IMR-90 (cell line): ENCODE results near the gene TNS3. TPM values are rescaled to one million over a fixed set of nuclear protein-coding genes. Genes with fewer than 3 reads are reported as not detected.
A peak's percentile ranks its signal among the peaks of the same experiment; 100 is the strongest.

Source experiments
- ATAC-seq: fragments of 200-7000 bp; cut with Tn5 transposase; 2 replicates; pipeline ENCODE4 v1.9.1; 2020; ENCODE audit warnings: low read depth, mild to moderate bottlenecking, moderate library complexity
- BruUV-seq: library from RNA; stranded (reverse); fragments of 400-500 nt; replicated peaks from 2 replicates; lab custom pipeline; 2021; lab: Mats Ljungman, UMichigan
- CTCF ChIA-PET: fragments of 300-600 bp; formaldehyde crosslinking; extraction: SDS; loops from one replicate; lab custom pipeline; 2021; ENCODE audit warnings: antibody characterized with exemption; lab: Yijun Ruan, JAX
- POLR2A ChIA-PET: fragments of 300-600 bp; sonication (Branson Sonifier 250); formaldehyde crosslinking; loops from one replicate; lab custom pipeline; 2022; ENCODE audit warnings: antibody characterized with exemption; ENCODE audit not compliant: unreplicated experiment; lab: Charles Lee
- DNase-seq: peaks from one replicate; pipeline ENCODE4 v3.0.0; 2013
- H2AFZ ChIP-seq: replicated peaks from 2 replicates; pipeline ENCODE3; 2013; ENCODE audit warnings: low read length, mild to moderate bottlenecking; ENCODE audit not compliant: poor library complexity
- H2AK5ac ChIP-seq: 2 replicates; pipeline ENCODE4 v1.6.1; 2013; ENCODE audit warnings: low read depth, low read length, inconsistent platforms
- H2AK9ac ChIP-seq: replicated peaks from 2 replicates; pipeline ENCODE3; 2013; ENCODE audit warnings: mild to moderate bottlenecking, low read depth, low read length, moderate library complexity; ENCODE audit not compliant: poor library complexity
- H2BK120ac ChIP-seq: 2 replicates; pipeline ENCODE4 v1.6.1; 2013; ENCODE audit warnings: low read depth, low read length, inconsistent platforms
- H2BK15ac ChIP-seq: 3 replicates; pipeline ENCODE4 v1.6.1; 2013; ENCODE audit warnings: low read depth, low read length, inconsistent platforms
- H2BK20ac ChIP-seq: 2 replicates; pipeline ENCODE4 v1.6.1; 2013; ENCODE audit warnings: low read depth, mild to moderate bottlenecking, inconsistent platforms, low read length, moderate library complexity
- H2BK5ac ChIP-seq: 2 replicates; pipeline ENCODE4 v1.6.1; 2013; ENCODE audit warnings: mild to moderate bottlenecking, low read depth, low read length, inconsistent platforms; ENCODE audit not compliant: poor library complexity, severe bottlenecking
- H3K14ac ChIP-seq: replicated peaks from 2 replicates; pipeline ENCODE4 v1.6.1; 2013; ENCODE audit warnings: low read depth, low read length, inconsistent platforms
- H3K18ac ChIP-seq: 2 replicates; pipeline ENCODE4 v1.6.1; 2013; ENCODE audit warnings: low read depth, low read length, control low read depth
- H3K23ac ChIP-seq: 2 replicates; pipeline ENCODE4 v1.6.1; 2013; ENCODE audit warnings: low read depth, low read length, inconsistent platforms
- H3K27ac ChIP-seq: 2 replicates; pipeline ENCODE4 v1.5.1; 2013; ENCODE audit warnings: mild to moderate bottlenecking, control low read depth, low read length; ENCODE audit not compliant: insufficient read depth
- H3K27me3 ChIP-seq: 2 replicates; pipeline ENCODE4 v1.6.1; 2013; ENCODE audit warnings: low read length; ENCODE audit not compliant: control insufficient read depth, insufficient read depth
- H3K36me3 ChIP-seq: 2 replicates; pipeline ENCODE4 v1.6.1; 2013; ENCODE audit warnings: low read length, mixed read lengths; ENCODE audit not compliant: control insufficient read depth, insufficient read depth
- H3K4ac ChIP-seq: 2 replicates; pipeline ENCODE4 v1.6.1; 2013; ENCODE audit warnings: low read depth, low read length, inconsistent platforms
- H3K4me1 ChIP-seq: 2 replicates; pipeline ENCODE4 v1.6.1; 2013; ENCODE audit warnings: low read length, mixed read lengths; ENCODE audit not compliant: control insufficient read depth, insufficient read depth
- H3K4me2 ChIP-seq: 2 replicates; pipeline ENCODE4 v1.6.1; 2013; ENCODE audit warnings: low read depth, mild to moderate bottlenecking, control low read depth, low read length, moderate library complexity
- H3K4me3 ChIP-seq: 2 replicates; pipeline ENCODE4 v1.5.1; 2013; ENCODE audit warnings: low read depth, mild to moderate bottlenecking, control low read depth, low read length, moderate library complexity; ENCODE audit not compliant: insufficient read depth
- H3K56ac ChIP-seq: 2 replicates; pipeline ENCODE4 v1.6.1; 2013; ENCODE audit warnings: low read length, inconsistent platforms; ENCODE audit not compliant: insufficient read depth; ENCODE audit errors: extremely low read depth
- H3K79me1 ChIP-seq, 2 experiments: 2 replicates each; pipeline ENCODE4 v1.6.1; 2013; ENCODE audit warnings: low read length in 2 of 2, inconsistent platforms in 1 of 2, low read depth in 1 of 2
- H3K9ac ChIP-seq: 2 replicates; pipeline ENCODE4 v1.6.1; 2013; ENCODE audit warnings: low read depth, low read length, control low read depth
- H3K9me1 ChIP-seq: 2 replicates; pipeline ENCODE4 v1.6.1; 2013; ENCODE audit warnings: low read length, inconsistent platforms; ENCODE audit not compliant: insufficient read depth
- H3K9me3 ChIP-seq: 2 replicates; pipeline ENCODE4 v1.6.1; 2013; ENCODE audit warnings: low read length; ENCODE audit not compliant: control insufficient read depth, insufficient read depth
- H4K20me1 ChIP-seq: 2 replicates; pipeline ENCODE4 v1.6.1; 2013; ENCODE audit warnings: low read length, inconsistent platforms; ENCODE audit not compliant: insufficient read depth
- H4K5ac ChIP-seq: 2 replicates; pipeline ENCODE4 v1.6.1; 2013; ENCODE audit warnings: mild to moderate bottlenecking, low read depth, low read length, control low read depth
- H4K8ac ChIP-seq, 2 experiments: 2 replicates each; pipeline ENCODE4 v1.6.1; 2013; ENCODE audit warnings: low read depth in 2 of 2, low read length in 2 of 2, control low read depth in 1 of 2, inconsistent platforms in 1 of 2
- H4K91ac ChIP-seq: 2 replicates; pipeline ENCODE4 v1.6.1; 2013; ENCODE audit warnings: low read depth, low read length, inconsistent platforms; ENCODE audit not compliant: insufficient read depth
- CEBPB ChIP-seq: IDR thresholded peaks from 2 replicates; pipeline ENCODE4 v1.6.1; 2012; ENCODE audit warnings: low read depth, low read length, improper control_type of control experiment
- MAZ ChIP-seq: IDR thresholded peaks from 2 replicates; pipeline ENCODE4 v1.6.1; 2012; ENCODE audit warnings: low read depth, mild to moderate bottlenecking, low read length, improper control_type of control experiment, moderate library complexity, borderline replicate concordance
- NFE2L2 ChIP-seq: fragments of 150-350 bp; IDR thresholded peaks from 2 replicates; pipeline ENCODE4 v1.6.1; 2016; ENCODE audit warnings: low read depth, mild to moderate bottlenecking, low read length
- RAD21 ChIP-seq: IDR thresholded peaks from 2 replicates; pipeline ENCODE4 v1.6.1; 2012; ENCODE audit warnings: low read length, improper control_type of control experiment
- RFX5 ChIP-seq: IDR thresholded peaks from 2 replicates; pipeline ENCODE4 v1.8.0; 2012; ENCODE audit warnings: low read depth, mild to moderate bottlenecking, low read length, moderate library complexity
- WGBS, 2 experiments: methylation state at CpG; one replicate each; pipeline versions ENCODE4 v1.1.5 to v1.1.7; 2013; ENCODE audit warnings: missing lambda C conversion rate in 2 of 2; ENCODE audit not compliant: insufficient read length in 1 of 2; ENCODE audit errors: extremely low coverage in 2 of 2; 5-methylcytosine and 5-hydroxymethylcytosine counted together
- dilution Hi-C: fragments of 300-500 bp; cut with HindIII; formaldehyde crosslinking; loops from one replicate; pipeline ENCODE4 v1.14.3; 2018; ENCODE audit warnings: low sequenced_read_pairs; ENCODE audit not compliant: unreplicated experiment
- in situ Hi-C: fragments of 300-500 bp; cut with MboI; formaldehyde crosslinking; loops from 3 replicates; pipeline ENCODE4 v1.14.3; 2019; ENCODE audit warnings: low sequenced_read_pairs, inconsistent platforms, mixed read lengths
- intact Hi-C: fragments of 100-400 bp; cut with micrococcal nuclease; formaldehyde crosslinking; loops from 2 replicates; pipeline ENCODE4 v1.10.0; 2022
- polyA plus RNA-seq, 3 experiments: library from polyadenylated mRNA; depleted of rRNA; stranded (reverse); fragments of >200 nt; gene quantifications; 2 replicates each; pipeline ENCODE4 v1.2.3, GENCODE V29; 2012; ENCODE audit warnings: low replicate concordance in 1 of 3
- total RNA-seq: library from RNA; depleted of rRNA; stranded (reverse); fragments of >200 nt; gene quantifications from 2 replicates; pipeline ENCODE4 v1.2.3, GENCODE V29; 2012

Gene TNS3
- total and polyA plus RNA-seq, 2 of the 4 experiments (the other 2 are of a cell fraction): 64.3 to 79.2 TPM

DNA sequence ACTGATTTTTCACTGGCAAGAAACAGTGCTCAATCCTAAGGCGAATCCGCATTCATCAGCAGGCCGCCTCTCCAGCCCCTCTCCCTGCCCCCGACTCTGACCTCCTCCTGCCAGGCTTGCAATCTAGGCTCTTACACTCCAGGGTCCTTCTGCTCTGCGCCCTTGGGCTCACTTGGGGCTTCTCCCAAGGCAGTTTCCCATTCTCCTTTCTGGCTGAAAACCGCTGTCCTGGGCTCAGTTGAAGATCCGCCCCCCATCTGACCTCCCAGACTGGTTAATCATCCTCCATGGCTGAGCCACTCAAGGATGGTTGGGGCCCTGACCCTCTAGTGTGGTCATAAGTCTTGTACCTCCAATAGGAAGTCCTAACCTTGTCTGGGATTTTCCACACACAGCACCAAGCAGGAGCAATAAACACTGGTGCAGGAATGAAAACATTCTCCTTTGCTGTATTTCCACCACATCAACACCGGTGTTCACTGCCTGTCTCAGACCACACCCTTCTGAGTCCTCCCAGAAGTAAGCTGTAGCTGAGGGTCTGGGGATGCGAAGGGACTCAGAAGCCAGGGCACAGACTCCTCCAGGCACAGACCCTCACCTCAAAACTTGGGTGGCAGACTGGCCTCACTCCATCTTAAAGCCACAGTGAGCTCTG lies 42.4 kb downstream of the TNS3 start:
- Histone ChIP-seq H3K23ac (peak overlapping the region; percentile 87), H3K27me3 (no peaks in the 10 kb centered on the region), H3K56ac (no peak overlapping the region), H2BK20ac (peak overlapping the region; percentile 75; the same call in 1 of the 2 replicates), H2BK120ac (peak overlapping the region; percentile 52), H3K9me3 (no peaks in the 10 kb centered on the region), H2AFZ (no peak overlapping the region), H3K4me3 (no peak overlapping the region), H3K4me2 (peak overlapping the region; percentile 25; the same call in 1 of the 2 replicates), H3K9ac (no peak overlapping the region), H2AK9ac (peak overlapping the region; percentile 30), H3K36me3 (peaks cover 6% of the 10 kb centered on the region; the same call in 1 of the 2 replicates), H4K20me1 (peaks cover 76% of the 10 kb centered on the region), H4K91ac (peak overlapping the region; percentile 43), H2BK5ac (peak overlapping the region; percentile 23), H3K27ac (no peak overlapping the region), H2AK5ac (peak overlapping the region; percentile 41; the same call in 1 of the 2 replicates), H3K79me1 (peaks cover 49 to 94% of the 10 kb centered on the region in 2 experiments), H4K5ac (peak overlapping the region; percentile 9; the same call in 1 of the 2 replicates), H3K4ac (peak overlapping the region; percentile 81), H4K8ac (peak overlapping the region in 1 of 2 experiments; percentile 20; a peak in 1 of 4 replicates), H3K14ac (peak overlapping the region; percentile 24), H2BK15ac (peak overlapping the region; percentile 9; the same call in 1 of the 3 replicates), H3K18ac (no peak overlapping the region; the same call in 1 of the 2 replicates), H3K9me1 (peaks cover 50% of the 10 kb centered on the region), H3K4me1 (peaks cover 48% of the 10 kb centered on the region)
- CTCF ChIA-PET: interaction anchor here (0.5 kb wide), 1 partner anchor 42 kb away, joined by 3 read pairs; no protein-coding TSS in a partner anchor
- in situ Hi-C loops (no loop called here), intact Hi-C loops (no loop called here), dilution Hi-C loops (no loop called here)
- no TSS peak for BruUV-seq
- POLR2A ChIA-PET: interaction anchor here (0.6 kb wide), 1 partner anchor 280 kb away, joined by 3 read pairs; no protein-coding TSS in a partner anchor
- WGBS, 2 experiments: 70% methylated on average over 6 of the region's 9 CpGs; no CpG with 5 or more reads in 1 of the 2 experiments
- TF ChIP-seq CEBPB: 0 out of 2 replicates have a peak, but pooled peaks have one; percentile 1
- TF ChIP-seq RFX5: no peak
- TF ChIP-seq NFE2L2: no peak
- 0 out of 2 replicates have a peak, but pooled peaks have one; percentile 10 for TF ChIP-seq RAD21
- TF ChIP-seq MAZ: 0 out of 2 replicates have a peak, but pooled peaks have one; percentile 39
- DNase-seq (peak; percentile 92), ATAC-seq (peak; percentile 58)
